ENCODE results near the gene ATP8A1. TPM values are rescaled to one million over a fixed set of nuclear protein-coding genes. Genes with fewer than 3 reads are reported as not detected.

ATP8A1 gene
- total RNA-seq, 1 experiment from 2014 or later = 0.19 TPM

DNA sequence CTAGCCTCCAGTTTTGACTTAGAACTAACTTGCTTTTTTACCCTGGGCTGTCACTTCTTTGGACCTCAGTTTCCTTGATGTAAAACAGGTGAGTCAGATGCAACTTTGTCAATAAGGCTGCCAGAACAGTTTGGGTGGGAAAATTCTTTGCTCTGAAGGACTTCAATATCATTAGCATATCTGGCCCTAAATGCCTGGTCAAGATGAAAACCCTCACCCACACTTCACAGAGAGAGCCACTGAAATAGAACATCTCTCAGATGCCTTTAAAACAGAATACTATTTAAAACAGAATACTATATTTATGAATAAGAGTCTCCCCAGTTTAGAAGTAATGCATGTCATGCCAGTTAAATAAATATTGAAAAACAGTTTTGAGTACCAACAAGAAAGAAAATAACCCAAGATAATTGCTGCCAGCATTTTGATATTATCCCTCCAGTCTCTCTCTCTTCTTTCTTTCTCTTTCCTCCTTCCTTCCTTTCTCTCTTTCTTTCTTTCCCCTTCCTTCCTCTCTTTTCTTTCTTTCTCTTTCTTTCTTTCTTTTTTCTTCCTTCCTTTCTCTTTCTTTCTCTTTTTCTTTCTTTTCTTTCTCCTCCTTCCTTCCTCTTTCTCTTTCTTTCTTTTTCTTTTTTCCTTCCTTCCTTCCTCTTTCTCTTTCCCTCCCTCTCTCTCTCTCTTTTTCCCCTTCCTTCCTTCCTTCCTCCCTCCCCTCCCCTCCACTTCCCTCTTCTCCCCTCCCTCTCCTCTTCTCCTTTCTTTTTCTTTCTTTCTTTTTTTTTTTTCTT lies 292.4 kb downstream of the ATP8A1 start:
- Mint-ChIP-seq H3K27me3 (ENCODE audit: insufficient read depth, unreplicated experiment) (no peaks in the 10 kb centered on the region), H3K4me1 (ENCODE audit: insufficient read depth, unreplicated experiment) (peaks cover 6% of the 10 kb centered on the region), H3K27ac (ENCODE audit: low read depth, unreplicated experiment) (no peak overlapping the region), H3K9me3 (ENCODE audit: unreplicated experiment) (no peaks in the 10 kb centered on the region), H3K4me3 (ENCODE audit: unreplicated experiment) (no peak overlapping the region), H3K36me3 (ENCODE audit: insufficient read depth, unreplicated experiment) (no peaks in the 10 kb centered on the region)
- DNase-seq (ENCODE audit: unreplicated experiment) = no peak
- no TSS peak for BruUV-seq (replicated peaks)
- no peak for TF ChIP-seq CTCF (IDR thresholded peaks at IDR 0.05; ENCODE audit: unreplicated experiment)
- ChIA-PET CTCF (interaction anchor here (0.7 kb wide), 1 partner anchor 1107 kb away, joined by 3 read pairs; the partner anchor contains the start of gene UCHL1), POLR2A (no interaction called here)
- intact Hi-C loops (cut with micrococcal nuclease) = no loop called here

DNA sequence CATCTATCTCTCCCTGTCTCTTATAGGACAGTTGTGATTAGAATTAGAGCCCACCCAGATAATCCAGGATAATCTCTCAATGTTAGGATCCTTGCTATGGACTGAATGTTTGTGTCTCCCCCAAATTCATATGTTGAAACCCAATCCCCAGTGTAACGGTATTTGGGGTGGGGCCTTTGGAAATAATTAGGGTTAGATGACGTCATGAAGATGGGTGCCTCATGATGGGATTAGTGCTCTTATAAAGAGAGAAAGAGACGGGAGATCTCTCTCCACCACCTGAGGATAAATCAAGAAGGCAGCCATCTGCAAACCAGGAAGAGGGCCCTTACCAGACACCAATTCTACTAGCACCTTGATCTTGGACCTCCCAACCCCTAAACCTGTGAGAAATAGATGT lies 293.3 kb downstream of the ATP8A1 start:
- DNase-seq (ENCODE audit: unreplicated experiment) = no peak
- no peaks in the 10 kb centered on the region for H3K27me3 Mint-ChIP-seq (ENCODE audit: insufficient read depth, unreplicated experiment)
- TF ChIP-seq CTCF (IDR thresholded peaks at IDR 0.05; ENCODE audit: unreplicated experiment) = no peak
- H3K9me3 Mint-ChIP-seq (ENCODE audit: unreplicated experiment) = no peaks in the 10 kb centered on the region
- POLR2A ChIA-PET = no interaction called here
- peaks cover 6% of the 10 kb centered on the region for H3K4me1 Mint-ChIP-seq (ENCODE audit: insufficient read depth, unreplicated experiment)
- H3K27ac Mint-ChIP-seq (ENCODE audit: low read depth, unreplicated experiment) = no peak overlapping the region
- no peak overlapping the region for H3K4me3 Mint-ChIP-seq (ENCODE audit: unreplicated experiment)
- BruUV-seq (replicated peaks) = no TSS peak
- CTCF ChIA-PET = interaction anchor here (0.7 kb wide), 1 partner anchor 1107 kb away, joined by 3 read pairs; the partner anchor contains the start of gene UCHL1
- intact Hi-C loops (cut with micrococcal nuclease) = no loop called here
- no peaks in the 10 kb centered on the region for H3K36me3 Mint-ChIP-seq (ENCODE audit: insufficient read depth, unreplicated experiment)

DNA sequence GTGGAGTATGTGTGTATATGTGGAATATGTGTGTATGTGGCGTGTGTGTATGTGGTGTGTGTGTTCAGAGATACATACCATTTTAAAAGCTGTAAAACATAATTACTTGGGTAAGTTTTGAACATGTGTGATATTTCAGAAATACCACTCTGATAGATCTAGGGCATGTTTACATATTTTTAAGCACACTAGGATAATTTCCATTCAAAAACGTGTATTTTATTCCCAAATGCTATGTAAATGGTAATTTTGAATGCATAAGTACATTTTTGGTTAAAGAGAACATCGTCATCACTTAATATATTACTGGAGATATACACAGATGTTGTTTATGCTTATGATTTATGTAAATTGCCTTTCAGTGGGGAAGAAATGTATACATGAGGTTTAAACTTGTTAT lies 294.3 kb downstream of the ATP8A1 start:
- TF ChIP-seq CTCF (IDR thresholded peaks at IDR 0.05; ENCODE audit: unreplicated experiment) = no peak
- Mint-ChIP-seq H3K9me3 (ENCODE audit: unreplicated experiment) (no peaks in the 10 kb centered on the region), H3K27ac (ENCODE audit: low read depth, unreplicated experiment) (no peak overlapping the region), H3K4me3 (ENCODE audit: unreplicated experiment) (no peak overlapping the region), H3K4me1 (ENCODE audit: insufficient read depth, unreplicated experiment) (peaks cover 6% of the 10 kb centered on the region), H3K36me3 (ENCODE audit: insufficient read depth, unreplicated experiment) (no peaks in the 10 kb centered on the region), H3K27me3 (ENCODE audit: insufficient read depth, unreplicated experiment) (no peaks in the 10 kb centered on the region)
- ChIA-PET CTCF (interaction anchor here (0.5 kb wide), 1 partner anchor 155 kb away, joined by 4 read pairs; no protein-coding TSS in a partner anchor), POLR2A (interaction anchor here (0.6 kb wide), 1 partner anchor 34 kb away, joined by 3 read pairs; no protein-coding TSS in a partner anchor)
- no peak for DNase-seq (ENCODE audit: unreplicated experiment)
- intact Hi-C loops (cut with micrococcal nuclease) = no loop called here
- BruUV-seq (replicated peaks) = no TSS peak

- peaks cover 6% of the 10 kb centered on the region for H3K4me1 Mint-ChIP-seq (ENCODE audit: insufficient read depth, unreplicated experiment)
- no peaks in the 10 kb centered on the region for H3K27me3 Mint-ChIP-seq (ENCODE audit: insufficient read depth, unreplicated experiment)
- no peak overlapping the region for H3K27ac Mint-ChIP-seq (ENCODE audit: low read depth, unreplicated experiment)
- DNase-seq (ENCODE audit: unreplicated experiment) = no peak
- no peaks in the 10 kb centered on the region for H3K9me3 Mint-ChIP-seq (ENCODE audit: unreplicated experiment)
- no peak for TF ChIP-seq CTCF (IDR thresholded peaks at IDR 0.05; ENCODE audit: unreplicated experiment)
- no TSS peak for BruUV-seq (replicated peaks)
- CTCF ChIA-PET = interaction anchor here (0.9 kb wide), 1 partner anchor 159 kb away, joined by 3 read pairs; no protein-coding TSS in a partner anchor
- intact Hi-C loops (cut with micrococcal nuclease) = no loop called here
- no peak overlapping the region for H3K4me3 Mint-ChIP-seq (ENCODE audit: unreplicated experiment)
- H3K36me3 Mint-ChIP-seq (ENCODE audit: insufficient read depth, unreplicated experiment) = peaks cover 7% of the 10 kb centered on the region
- POLR2A ChIA-PET = no interaction called here
Measured at GRCh38 chr4:42361456-42361855, 295.4 kb downstream of the ATP8A1 start.

Measured in MCF 10A (cell line).